ENCODE measurements around the gene MKRN2. TPM values are rescaled to one million over a fixed set of nuclear protein-coding genes. Genes with fewer than 3 reads are reported as not detected.

MKRN2 gene
- total and polyA plus RNA-seq, 2 of the 8 experiments (the other 6 are each of a cell fraction or from before 2014, with no cell fraction given): 15.3 to 17.6 TPM

GRCh38 chr3:12559520-12559919, 2.6 kb downstream of the MKRN2 start:
- WGBS, 2 experiments (ENCODE audit: extremely low coverage in 1 of 2, insufficient coverage in 1 of 2, insufficient read length in 1 of 2, insufficient replicate concordance in 2 of 2, low coverage in 1 of 2, low lambda C conversion rate in 2 of 2, missing lambda C conversion rate in 1 of 2): 86% methylated on average over 3 of the region's 3 CpGs; no CpG with 5 or more reads in 1 of the 2 experiments
- Histone ChIP-seq H3K4me2 (ENCODE audit: insufficient read depth in 1 of 2, low read depth in 2 of 2, low read length in 2 of 2) (0 out of 4 replicates have a peak overlapping the region, but pooled peaks of 1 of the 2 experiments have one; percentile 13), H3K27me3 (replicated peaks in 1 of 4; ENCODE audit: control insufficient read depth in 3 of 4, extremely low read depth in 1 of 4, insufficient read depth in 3 of 4, low read length in 3 of 4) (no peaks in the 10 kb centered on the region), H2BK12ac (ENCODE audit: low read depth, low read length) (no peak overlapping the region), H3K23me2 (ENCODE audit: low read depth, low read length) (peaks cover 7% of the 10 kb centered on the region), H3K56ac (replicated peaks; ENCODE audit: insufficient read length, low read depth, low read length) (no peak overlapping the region), H3K14ac (ENCODE audit: insufficient read length) (no peak overlapping the region), H3K79me1 (ENCODE audit: low read depth, low read length) (peaks cover 6% of the 10 kb centered on the region; the same call in 1 of the 2 replicates), H3K79me2 (ENCODE audit: control insufficient read depth in 1 of 2, insufficient read depth in 2 of 2, low read length in 2 of 2) (peaks cover 21 to 70% of the 10 kb centered on the region in 2 experiments), H3K9me3 (ENCODE audit: insufficient read depth in 2 of 2, low read depth in 1 of 2, low read length in 1 of 2) (no peaks in the 10 kb centered on the region), H3K4me1 (replicated peaks in 1 of 4; ENCODE audit: control insufficient read depth in 3 of 4, insufficient read depth in 4 of 4, low read length in 3 of 4) (peaks cover 0 to 9% (median 4%) of the 10 kb centered on the region in 4 experiments; a peak in 4 of 7 replicates), H4K5ac (ENCODE audit: insufficient read length, low read depth, low read length) (no peak overlapping the region), H3K4me3 (ENCODE audit: extremely low read depth in 1 of 4, insufficient read depth in 2 of 4, low read depth in 3 of 4, low read length in 4 of 4) (no peak overlapping the region), H2BK20ac (ENCODE audit: low read length) (no peak overlapping the region), H4K8ac (ENCODE audit: extremely low read depth, insufficient read depth, low read length) (no peak overlapping the region), H2BK120ac (replicated peaks; ENCODE audit: low read depth, low read length) (no peak overlapping the region), H2BK15ac (ENCODE audit: low read length) (no peak overlapping the region), H2AK5ac (ENCODE audit: low read depth, low read length) (no peak overlapping the region), H3K36me3 (ENCODE audit: control insufficient read depth in 2 of 4, insufficient read depth in 4 of 4, low read length in 3 of 4) (no peaks in the 10 kb centered on the region), H2BK5ac (ENCODE audit: low read depth, low read length) (no peak overlapping the region), H4K20me1 (replicated peaks in 1 of 2; ENCODE audit: control insufficient read depth in 1 of 2, insufficient read depth in 2 of 2, low read length in 2 of 2) (peaks cover 4 to 26% of the 10 kb centered on the region in 2 experiments), H2AFZ (ENCODE audit: low read length) (no peak overlapping the region), H3K23ac (ENCODE audit: insufficient read length) (no peak overlapping the region), H4K91ac (replicated peaks; ENCODE audit: insufficient read length, low read length) (no peak overlapping the region), H3K9ac (replicated peaks in 1 of 4; ENCODE audit: extremely low read depth in 1 of 4, low read depth in 3 of 4, low read length in 3 of 4) (no peak overlapping the region), H3K18ac (ENCODE audit: extremely low read depth, low read length) (no peak overlapping the region), H3K4ac (replicated peaks; ENCODE audit: insufficient read length, low read depth, low read length) (no peak overlapping the region), H3K27ac (ENCODE audit: low read depth, low read length) (no peak overlapping the region)
- ChIA-PET POLR2A (ENCODE audit: partially characterized antibody) (interaction anchor here (1.2 to 1.3 kb wide), 3 partner anchors 17 to 104 kb away, joined by 3 to 4 read pairs (median 3); partner anchors contain the start of gene RAF1), CTCF (ENCODE audit: partially characterized antibody) (interaction anchor here (0.6 to 1.4 kb wide), 3 partner anchors 18 to 826 kb away, joined by 3 read pairs; partner anchors contain the start of gene RAF1)
- FAIRE-seq (no peak), DNase-seq (ENCODE audit: low read depth in 1 of 2, low spot score in 2 of 2) (no peak)
- TF ChIP-seq GTF2F1 (IDR thresholded peaks at IDR 0.05; ENCODE audit: borderline replicate concordance, low read depth, low read length): no peak
- TF ChIP-seq JUN (IDR thresholded peaks at IDR 0.05; ENCODE audit: low read depth, low read length): no peak
- no peak for TF ChIP-seq USF2 (IDR thresholded peaks at IDR 0.05; ENCODE audit: low read length)
- no peak for TF ChIP-seq ZNF274 (IDR thresholded peaks at IDR 0.05; ENCODE audit: borderline replicate concordance, extremely low read depth, low read length)
- no peak for TF ChIP-seq EZH2 (IDR thresholded peaks at IDR 0.05; ENCODE audit: low read depth, low read length, severe bottlenecking)
- TF ChIP-seq HDAC6 (IDR thresholded peaks at IDR 0.05; ENCODE audit: low read depth, low read length): no peak
- no peak for TF ChIP-seq JUND (IDR thresholded peaks at IDR 0.05; ENCODE audit: low read length)
- TF ChIP-seq EP300 (IDR thresholded peaks at IDR 0.05; ENCODE audit: borderline replicate concordance in 1 of 2, low read depth in 2 of 2, low read length in 2 of 2): no peak
- TF ChIP-seq TEAD4 (IDR thresholded peaks at IDR 0.05; ENCODE audit: low read depth, low read length): no peak
- TF ChIP-seq NRF1 (IDR thresholded peaks at IDR 0.05; ENCODE audit: low read depth, low read length): no peak
- no peak for TF ChIP-seq GABPA (IDR thresholded peaks at IDR 0.05; ENCODE audit: borderline replicate concordance, insufficient read depth, low read length)
- no peak for TF ChIP-seq BCL11A (IDR thresholded peaks at IDR 0.05; ENCODE audit: low read depth in 2 of 2, low read length in 2 of 2)
- TF ChIP-seq KDM5A (IDR thresholded peaks at IDR 0.05; ENCODE audit: low read length): no peak
